Retinal pigment epithelial cell (primary cell): ENCODE measurements around the gene PRR29.

ENCODE experiments used
- DNase-seq: peaks from one replicate; pipeline ENCODE4 v3.0.0-alpha.2; 2010; ENCODE audit warnings: low read depth
- H3K4me3 ChIP-seq: 2 replicates; pipeline ENCODE4 v1.5.1; 2011; ENCODE audit warnings: mild to moderate bottlenecking, low read length, control low read depth, moderate library complexity
- CTCF ChIP-seq: conservative IDR thresholded peaks from 2 replicates; pipeline ENCODE4 v1.5.1; 2011; ENCODE audit warnings: low read depth, low read length, control low read depth, inconsistent platforms

The PRR29 gene

DNA sequence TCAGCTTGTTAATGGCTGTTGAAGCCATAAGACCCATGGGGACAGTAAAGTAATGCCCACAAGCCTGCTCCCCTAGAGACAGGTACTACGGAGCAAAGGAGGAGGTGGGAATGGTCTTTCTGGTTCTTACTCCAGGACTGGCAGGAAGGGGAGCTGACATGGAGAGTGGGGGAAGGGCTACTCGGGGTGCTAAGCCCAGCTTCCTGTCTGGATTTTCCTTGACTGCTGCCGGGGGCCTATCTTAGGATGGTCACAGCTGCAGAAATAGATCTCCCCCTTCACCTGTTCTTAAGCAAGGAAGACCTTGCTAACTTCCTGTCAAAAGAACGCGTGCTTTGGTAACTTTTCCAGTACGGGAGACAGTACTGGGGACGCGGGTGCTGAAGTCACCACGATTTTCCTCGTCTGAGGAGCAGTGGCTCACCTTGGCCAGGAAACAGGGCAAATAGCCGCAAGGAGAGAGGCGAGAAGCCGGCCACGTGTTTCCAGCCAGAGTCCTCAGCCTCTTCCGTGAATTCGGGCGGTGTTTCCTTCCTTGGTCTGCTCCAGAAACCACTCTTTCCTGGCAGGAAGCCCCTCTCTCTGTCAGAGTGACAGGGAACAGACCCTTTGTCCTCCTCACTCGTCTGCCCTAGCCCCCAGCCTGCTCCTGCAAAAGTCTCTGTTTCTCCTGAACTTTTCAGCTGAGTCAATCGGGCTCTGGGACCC is 656 bp upstream of the PRR29 start:
- DNase-seq: no peak
- no peak for TF ChIP-seq CTCF
- H3K4me3 ChIP-seq: peak overlapping the region; percentile 77

DNA sequence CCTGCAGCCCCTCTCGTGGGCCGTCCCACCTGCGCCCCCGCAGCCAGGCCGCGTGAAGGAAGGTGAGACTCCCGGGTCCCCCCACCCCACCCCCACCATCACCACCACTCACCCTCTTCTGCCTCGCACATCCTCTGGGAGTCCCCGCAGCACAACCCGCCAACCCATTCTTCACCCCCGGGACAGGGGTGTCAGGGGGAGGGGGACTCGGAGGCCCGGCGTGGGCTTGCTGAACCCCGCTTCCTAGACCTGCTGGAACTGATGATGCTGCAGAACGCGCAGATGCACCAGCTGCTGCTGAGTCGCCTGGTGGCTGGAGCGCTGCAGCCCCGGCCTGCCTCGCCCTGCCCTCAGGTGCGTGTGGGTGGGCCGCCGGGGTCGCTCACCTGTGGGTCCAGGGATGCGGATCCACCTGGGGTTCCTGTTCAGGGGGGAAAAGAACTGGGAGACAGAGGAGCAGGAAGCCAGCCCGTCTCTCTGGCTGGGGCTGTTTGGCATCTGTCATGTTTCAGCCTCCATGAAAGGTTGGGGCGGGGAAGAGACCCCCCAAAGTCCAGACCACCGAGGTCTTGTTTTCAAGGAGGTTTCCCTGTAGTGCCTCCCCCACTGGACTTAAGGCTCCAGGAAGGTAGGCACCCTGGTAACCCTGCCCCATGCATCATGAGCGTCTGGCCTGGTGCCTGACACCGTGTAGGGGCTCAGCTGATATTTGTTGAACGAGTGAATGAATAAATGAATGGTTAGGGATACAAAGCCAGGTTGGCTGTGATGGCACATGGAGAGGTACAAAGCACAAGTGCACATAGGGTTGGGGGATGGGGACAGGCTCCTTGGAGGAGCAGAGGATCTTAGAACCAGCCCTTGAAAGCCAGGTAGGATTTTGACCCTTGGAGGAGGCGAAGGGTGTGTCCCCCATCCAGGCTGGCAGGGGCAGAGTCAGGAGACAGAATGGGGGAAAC is 849 bp downstream of the PRR29 start:
- no peak for TF ChIP-seq CTCF
- no peak for DNase-seq
- H3K4me3 ChIP-seq: peak overlapping the region; percentile 77

DNA sequence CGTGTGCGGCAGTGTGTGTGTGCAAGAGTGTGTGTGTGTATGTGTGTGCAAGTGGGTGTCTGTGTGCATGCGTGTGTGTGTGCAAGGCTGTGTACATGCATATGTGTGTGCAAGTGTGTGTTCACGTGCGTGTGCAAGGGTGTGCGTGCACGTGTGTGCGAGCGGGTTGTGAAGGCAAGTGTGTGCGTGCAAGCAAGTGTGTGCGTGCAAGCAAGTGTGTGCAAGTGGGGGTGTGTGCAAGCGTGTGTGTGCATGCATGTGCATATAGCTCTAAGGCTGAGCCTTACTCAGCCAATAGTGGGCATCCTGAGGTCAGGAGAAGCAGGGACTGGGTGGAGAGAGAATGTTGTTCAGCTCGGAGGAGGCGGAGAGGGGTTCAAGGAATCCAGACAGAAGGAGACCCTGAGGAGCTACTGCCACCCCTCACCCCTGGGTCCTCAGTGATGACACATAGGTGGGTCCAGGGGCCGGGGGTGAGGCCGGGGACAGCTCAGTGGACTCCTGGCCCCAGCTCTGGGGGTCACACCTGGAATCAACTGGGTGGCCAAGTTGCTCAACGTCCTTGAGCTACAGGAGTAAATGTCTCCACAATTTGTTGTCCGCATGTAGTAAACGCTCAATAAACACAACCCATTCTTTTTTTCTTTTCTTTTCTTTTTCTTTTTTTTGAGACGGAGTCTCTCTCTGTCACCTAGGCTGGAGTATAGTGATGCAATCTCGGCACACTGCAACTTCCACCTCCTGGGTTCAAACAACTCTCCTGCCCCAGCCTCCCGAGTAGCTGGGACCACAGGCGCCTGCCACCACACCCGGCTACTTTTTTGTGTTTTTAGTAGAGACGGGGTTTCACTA is 1.8 kb downstream of the PRR29 start:
- DNase-seq: no peak
- no peak for TF ChIP-seq CTCF
- no peak overlapping the region for H3K4me3 ChIP-seq

DNA sequence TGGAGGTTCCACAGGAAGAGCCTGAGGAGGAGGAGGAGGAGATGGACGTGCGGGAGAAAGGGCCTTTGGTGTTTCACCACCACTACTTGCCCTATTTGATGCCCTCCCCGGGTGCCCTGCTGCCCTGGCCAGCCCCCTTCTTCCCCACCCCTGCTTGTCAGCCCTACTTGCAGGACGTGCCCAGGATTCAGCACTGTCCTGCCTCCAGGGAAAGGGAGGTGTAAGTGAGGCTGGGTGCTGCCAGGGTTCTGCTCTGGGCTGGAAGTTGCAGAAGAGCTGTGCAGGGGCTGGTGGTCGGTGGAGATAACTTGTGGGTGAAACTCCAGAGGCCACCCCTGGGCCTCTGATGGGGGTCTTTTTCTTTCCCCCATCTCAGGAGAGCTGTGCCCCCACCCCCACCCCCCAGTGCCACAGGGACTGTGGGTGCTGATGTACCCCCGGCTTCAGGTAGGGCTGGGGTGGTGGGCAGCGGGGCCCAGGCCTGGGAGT is 3.0 kb downstream of the PRR29 start:
- no peak for DNase-seq
- no peak for TF ChIP-seq CTCF
- no peak overlapping the region for H3K4me3 ChIP-seq

DNA sequence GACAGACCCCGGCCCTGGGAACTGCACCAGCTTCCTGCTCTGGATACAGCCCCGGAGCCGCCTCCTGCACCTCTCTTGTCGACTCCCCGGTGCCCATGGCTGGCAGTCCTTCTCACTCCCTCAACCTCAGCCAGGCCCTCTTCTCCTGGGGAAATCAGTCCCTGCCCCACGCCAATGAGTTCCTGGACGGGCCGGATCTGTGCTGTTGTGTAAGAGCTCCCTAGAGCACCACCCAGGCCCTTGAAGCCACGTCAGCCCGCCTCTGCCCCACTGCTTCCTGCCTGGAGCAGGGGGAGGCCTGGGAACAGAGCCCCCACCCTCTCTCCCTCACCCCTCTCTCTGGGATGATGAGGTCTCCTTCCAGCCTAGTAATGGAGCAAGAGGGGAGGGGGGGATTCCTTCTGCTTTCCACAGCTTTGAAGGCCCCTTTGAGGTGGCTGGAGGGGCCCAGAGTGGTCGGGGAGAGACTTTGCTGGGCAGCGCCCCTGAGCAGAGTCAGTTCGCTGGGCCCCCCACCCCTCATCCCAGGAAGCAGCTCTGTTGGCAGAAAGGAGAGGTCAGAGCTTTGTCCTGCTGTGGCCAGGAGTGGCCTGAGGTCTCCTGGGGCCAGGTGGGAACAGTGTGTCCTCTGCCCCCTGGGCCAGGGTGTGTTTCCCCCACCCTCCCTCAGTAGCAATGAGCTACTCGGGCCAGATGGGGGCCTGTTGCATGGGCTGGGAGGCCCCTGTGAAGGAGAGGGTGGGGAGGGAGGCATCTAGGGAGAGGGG is 3.8 kb downstream of the PRR29 start:
- H3K4me3 ChIP-seq: no peak overlapping the region
- no peak for DNase-seq
- TF ChIP-seq CTCF: no peak
